ENCODE measurements around the gene IRF2.

The IRF2 gene

GRCh38 chr4:184474263-184475095, at the start of gene IRF2:
TSS of gene IRF2 (minus strand) at chr4:184474550. CDS start at chr4:184429064, 45,486 bp downstream.
- DNase-seq (ENCODE audit: low read depth in 2 of 2) = peak; percentile 93 to 94

- DNase-seq (ENCODE audit: low read depth in 2 of 2) = no peak
Observed at GRCh38 chr4:184515606-184516005, 41.3 kb upstream of the IRF2 start.

- peak; percentile 59 to 65 for DNase-seq (ENCODE audit: low read depth in 2 of 2)
Observed at GRCh38 chr4:184514121-184514988, 40.0 kb upstream of the IRF2 start.

GRCh38 chr4:184513802-184514120, 39.4 kb upstream of the IRF2 start:
- no peak for DNase-seq (ENCODE audit: low read depth in 2 of 2)

- DNase-seq (ENCODE audit: low read depth in 2 of 2) = no peak
Observed at GRCh38 chr4:184511156-184511555, 36.8 kb upstream of the IRF2 start.

- no peak for DNase-seq (ENCODE audit: low read depth in 2 of 2)
Observed at GRCh38 chr4:184510401-184510800, 36.1 kb upstream of the IRF2 start.

GRCh38 chr4:184506527-184507121, 32.3 kb upstream of the IRF2 start:
- DNase-seq (ENCODE audit: low read depth in 2 of 2) = peak in 1 of 2 donors; percentile 18

- no peak for DNase-seq (ENCODE audit: low read depth in 2 of 2)
Observed at GRCh38 chr4:184504385-184504784, 30.0 kb upstream of the IRF2 start.

- DNase-seq (ENCODE audit: low read depth in 2 of 2) = no peak
Observed at GRCh38 chr4:184503869-184504300, 29.5 kb upstream of the IRF2 start.

GRCh38 chr4:184500748-184501589, 26.6 kb upstream of the IRF2 start:
- DNase-seq (ENCODE audit: low read depth in 2 of 2) = no peak

- DNase-seq (ENCODE audit: low read depth in 2 of 2) = no peak
Observed at GRCh38 chr4:184499996-184500395, 25.6 kb upstream of the IRF2 start.

- no peak for DNase-seq (ENCODE audit: low read depth in 2 of 2)
Observed at GRCh38 chr4:184498598-184498997, 24.2 kb upstream of the IRF2 start.

- DNase-seq (ENCODE audit: low read depth in 2 of 2) = no peak
Observed at GRCh38 chr4:184489771-184490170, 15.4 kb upstream of the IRF2 start.

- no peak for DNase-seq (ENCODE audit: low read depth in 2 of 2)
Observed at GRCh38 chr4:184487503-184487902, 13.2 kb upstream of the IRF2 start.

GRCh38 chr4:184485279-184485678, 10.9 kb upstream of the IRF2 start:
- no peak for DNase-seq (ENCODE audit: low read depth in 2 of 2)

GRCh38 chr4:184481544-184481943, 7.2 kb upstream of the IRF2 start:
- DNase-seq (ENCODE audit: low read depth in 2 of 2) = no peak

GRCh38 chr4:184479516-184479950, 5.2 kb upstream of the IRF2 start:
- no peak for DNase-seq (ENCODE audit: low read depth in 2 of 2)

- DNase-seq (ENCODE audit: low read depth in 2 of 2) = no peak
Observed at GRCh38 chr4:184477201-184477999, 3.0 kb upstream of the IRF2 start.

- DNase-seq (ENCODE audit: low read depth in 2 of 2) = peak in 1 of 2 donors; percentile 10
Observed at GRCh38 chr4:184476695-184477094, 2.3 kb upstream of the IRF2 start.

GRCh38 chr4:184475498-184475897, 1.1 kb upstream of the IRF2 start:
- no peak for DNase-seq (ENCODE audit: low read depth in 2 of 2)

GRCh38 chr4:184475096-184475461, 729 bp upstream of the IRF2 start:
- DNase-seq (ENCODE audit: low read depth in 2 of 2) = peak; percentile 48 to 57

Data from stimulated activated CD8-positive, alpha-beta memory T cell treated with anti-CD3 and anti-CD28 coated beads, Interleukin-2, amount 100 ng/mL, for 48 hours (primary cell).